ENCODE measurements around the gene EEIG1.

Gene EEIG1

DNA sequence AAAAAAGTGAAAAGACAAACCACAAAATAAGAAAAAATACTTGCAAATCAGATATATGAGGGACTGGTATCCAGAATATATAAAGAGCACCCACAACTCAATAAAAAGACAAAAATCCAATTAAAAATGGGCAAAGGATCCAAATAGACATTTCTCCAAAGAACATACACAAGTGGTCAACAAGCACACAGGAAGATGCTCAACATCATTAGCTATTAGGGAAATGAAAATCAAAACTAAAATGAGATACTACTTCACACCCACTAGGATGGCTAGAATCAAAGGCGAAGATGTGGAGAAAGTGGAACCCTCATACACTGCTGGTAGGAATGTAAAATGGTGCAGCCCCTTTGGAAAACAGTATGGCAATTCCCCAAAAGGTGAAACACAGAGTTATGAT, 22.1 kb downstream of the EEIG1 start:
- no peak for DNase-seq

DNA sequence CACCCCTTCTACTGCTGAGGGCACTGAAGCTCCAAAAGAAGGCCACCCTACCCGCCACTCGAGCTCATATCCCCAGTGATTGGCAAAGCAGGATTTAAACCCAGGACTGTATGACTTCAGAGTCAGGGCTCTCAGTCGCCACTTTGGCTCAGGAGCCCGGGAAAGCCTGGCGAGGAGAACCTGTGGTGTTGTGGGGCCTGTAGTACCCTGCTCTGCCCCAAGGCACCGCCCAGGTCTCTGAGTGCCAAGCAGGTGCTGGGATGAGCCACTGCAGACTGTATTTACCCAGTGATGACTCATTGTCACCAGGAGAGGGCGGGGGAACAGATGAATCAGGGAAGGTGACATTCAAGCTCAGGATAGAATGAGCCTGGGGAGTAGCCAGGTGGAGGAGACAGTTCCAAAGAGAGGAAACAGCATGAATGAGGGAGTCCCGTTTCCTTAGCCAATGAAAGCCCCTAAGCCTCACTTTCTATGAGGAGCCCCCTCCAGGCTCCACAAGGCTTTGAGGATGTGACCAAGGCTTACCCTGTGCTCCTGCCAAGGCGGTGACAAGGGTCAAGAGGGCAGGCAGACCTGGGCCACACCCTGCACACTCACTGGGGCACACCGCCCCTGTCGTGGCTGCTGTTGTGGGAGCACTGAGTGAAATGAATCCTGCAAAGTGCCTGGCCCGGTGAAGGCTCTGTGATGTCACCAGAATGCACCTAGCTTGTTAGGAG, 25.3 kb downstream of the EEIG1 start:
- DNase-seq: no peak

DNA sequence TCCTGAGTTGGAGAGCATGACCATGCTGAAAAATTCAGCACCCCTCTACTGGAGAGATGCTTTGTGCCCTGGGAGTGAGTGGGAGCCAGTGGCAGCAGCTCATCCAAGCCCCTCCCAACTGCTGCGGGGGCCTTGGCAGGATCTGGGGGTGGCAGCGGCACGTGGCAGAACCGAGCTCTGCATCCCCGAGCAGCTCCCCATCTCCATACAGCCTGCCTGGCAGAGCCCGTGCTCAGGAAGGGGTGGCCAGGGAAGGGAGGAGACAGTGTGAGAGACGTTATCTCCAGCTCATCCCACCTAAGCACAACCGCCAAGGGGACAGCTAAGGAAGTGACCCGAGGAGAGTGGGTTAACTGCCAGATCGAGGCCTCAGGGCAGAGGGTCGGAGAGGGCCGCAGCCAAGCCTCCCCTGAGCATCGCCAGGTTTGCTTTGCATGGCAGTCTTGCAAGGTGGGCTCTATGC, 25.9 kb downstream of the EEIG1 start:
- no peak for DNase-seq

DNA sequence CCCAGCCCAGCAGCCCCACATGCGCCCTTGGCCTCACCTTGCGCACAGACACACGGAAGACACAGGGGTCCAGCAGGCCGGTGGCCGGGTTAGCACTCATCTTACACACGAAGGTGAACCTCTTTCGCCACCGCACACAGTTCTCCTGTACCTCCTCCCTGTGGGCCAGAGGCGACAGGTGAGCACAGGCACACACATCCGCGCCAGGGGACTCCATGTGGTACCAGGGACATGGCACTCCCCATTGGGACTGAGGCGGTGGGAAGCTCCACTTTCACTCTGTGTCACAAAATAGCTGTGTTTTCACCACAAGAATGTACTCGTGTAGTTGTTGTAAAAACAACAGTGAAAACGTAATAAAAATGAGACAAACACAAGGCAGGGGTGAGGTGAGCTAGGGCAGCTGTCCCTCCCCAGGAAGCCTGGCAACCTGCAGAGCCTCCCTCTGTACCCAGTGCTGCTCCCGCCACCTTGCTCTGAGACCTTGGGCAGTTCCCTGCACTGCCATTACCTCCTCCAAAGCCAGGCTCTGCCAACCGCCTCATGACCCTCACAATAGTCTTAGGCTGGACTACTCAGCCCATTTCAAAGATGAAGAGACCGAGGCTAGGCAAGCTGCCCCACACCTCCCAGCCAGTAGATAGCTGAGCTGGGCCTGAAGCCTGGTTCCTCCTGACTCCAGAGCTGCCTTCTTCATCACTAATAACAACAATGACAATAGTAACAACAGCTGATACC, 26.9 kb downstream of the EEIG1 start:
- no peak for DNase-seq

DNA sequence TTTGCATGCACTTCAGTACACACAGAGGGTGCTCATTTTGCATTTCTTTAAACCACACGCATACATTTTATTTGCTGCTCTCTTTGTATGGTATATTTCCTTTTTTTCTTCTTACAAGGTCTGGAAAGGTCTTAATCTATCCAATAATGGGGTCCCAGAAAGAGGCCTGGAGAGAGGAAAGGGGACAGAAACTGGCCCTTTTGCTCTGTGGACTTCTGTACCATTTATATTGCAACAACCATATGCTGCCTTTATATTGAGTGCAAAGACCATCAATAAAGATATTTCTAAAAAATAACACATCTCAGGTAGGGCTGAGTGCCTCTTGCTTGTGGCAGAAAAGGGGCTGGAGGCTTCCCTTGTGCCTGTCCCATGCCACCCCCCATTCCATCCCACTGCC, 27.6 kb downstream of the EEIG1 start:
- no peak for DNase-seq

DNA sequence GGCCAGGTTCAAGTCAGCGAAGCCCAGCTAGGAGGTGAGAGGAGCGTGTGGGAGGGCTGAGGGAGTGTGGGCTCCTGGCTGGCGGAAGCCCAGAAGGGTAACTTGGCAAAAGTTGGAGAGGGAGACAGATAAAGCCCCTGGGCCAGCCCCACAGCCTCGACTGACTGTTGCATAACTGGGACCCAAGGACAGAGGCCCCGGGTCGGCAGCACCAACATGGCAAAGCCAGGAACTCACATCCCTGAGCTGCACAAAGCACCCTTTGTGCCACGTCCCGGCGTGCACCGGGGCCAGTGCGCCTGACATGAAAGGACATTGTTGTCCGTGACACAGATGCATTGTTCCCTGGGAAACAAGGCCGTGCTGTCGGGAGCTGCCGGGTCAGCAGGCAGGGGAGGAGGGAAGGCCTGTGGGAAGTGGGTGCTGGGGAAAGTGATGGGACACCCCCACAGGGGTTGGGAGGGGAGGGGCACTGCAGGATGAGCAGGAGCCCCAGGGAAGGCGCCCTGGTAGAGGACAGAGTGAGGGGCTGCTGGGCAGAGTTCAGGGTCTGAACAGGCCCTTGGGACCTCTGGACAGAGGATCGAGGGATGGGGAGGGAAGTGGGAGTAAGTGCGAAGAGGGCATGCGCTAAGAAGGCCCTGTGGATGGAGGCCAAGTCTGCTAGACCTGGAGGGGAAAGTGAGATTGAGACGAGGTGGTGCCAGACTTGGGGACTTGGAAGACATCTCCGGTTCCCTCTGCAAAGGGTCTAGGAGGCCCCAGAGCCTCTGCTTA, 30.1 kb downstream of the EEIG1 start:
- no peak for DNase-seq

DNA sequence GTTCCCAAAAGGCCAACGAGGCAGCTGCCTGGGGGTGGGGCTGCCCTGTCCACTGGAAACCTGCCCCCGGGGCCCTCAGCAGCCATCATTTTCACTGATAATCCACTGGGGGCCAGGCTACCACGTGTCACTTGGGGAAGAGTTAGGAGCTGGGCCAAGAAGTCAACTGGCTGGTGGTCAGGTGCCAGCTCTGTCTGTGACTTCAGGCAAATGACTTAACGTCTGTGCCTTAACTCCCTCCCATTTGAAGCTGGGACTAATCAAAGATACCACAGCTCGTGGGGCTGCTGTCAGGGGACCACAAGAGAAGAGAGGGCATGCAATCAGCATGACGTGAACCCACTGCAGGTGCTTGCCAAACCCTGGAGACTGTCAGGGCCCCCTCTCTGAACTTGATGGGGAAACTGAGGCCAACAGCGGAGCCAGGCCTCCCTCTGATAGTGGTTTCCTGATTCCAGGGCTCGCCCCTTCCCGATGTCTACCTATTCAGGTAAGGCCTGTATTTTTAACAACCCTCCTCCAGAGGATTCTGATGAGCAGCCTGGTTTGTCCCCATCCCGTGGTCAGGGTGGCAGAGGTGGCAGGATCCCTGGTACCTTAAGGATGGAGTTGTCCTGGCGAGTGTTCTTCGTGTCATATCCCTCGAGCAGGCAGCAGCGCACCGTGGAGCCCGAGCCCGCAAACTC, 30.8 kb downstream of the EEIG1 start:
- no peak for DNase-seq

DNA sequence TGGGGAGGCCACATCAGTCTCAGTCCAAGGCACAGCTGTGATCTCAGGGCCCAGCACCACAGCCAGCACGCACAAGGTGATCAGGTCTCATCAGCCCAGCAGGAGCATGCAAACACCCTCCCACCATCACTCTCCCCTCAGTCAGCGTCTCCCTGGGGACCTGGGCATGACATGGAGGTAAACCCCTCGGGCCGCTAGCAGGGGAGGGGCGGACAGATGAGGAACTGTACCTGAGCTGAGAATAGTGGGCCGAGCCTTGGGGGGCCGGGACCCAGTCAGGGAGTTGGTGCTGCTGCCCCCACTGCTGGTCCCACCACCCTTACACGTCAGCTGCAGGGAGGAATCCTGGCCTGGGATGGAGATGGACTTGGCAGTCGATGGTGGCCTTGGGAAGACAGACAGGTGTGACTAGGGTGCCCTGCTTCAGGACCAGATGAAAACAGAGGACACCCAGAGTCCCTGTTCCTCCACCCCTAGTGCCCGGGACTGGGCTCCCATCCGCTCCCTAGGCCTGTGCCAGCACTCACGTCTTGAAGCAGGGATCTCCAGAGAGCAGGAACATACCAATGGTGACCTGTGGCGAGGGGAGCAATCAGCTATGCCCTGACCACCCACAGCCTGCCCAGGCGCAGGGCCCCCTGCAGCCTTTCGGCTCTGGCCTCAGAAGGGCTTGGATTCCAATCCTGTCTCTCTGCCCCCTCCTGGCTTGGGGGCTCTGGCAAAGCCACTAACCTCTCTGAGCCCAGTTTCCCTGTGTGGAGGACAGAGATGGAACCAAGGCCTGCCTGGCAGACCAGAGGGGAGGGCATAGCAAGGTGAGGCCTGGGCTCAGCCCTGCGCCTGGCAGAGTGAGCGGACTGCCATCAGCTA, 32.7 kb downstream of the EEIG1 start:
- DNase-seq: no peak

DNA sequence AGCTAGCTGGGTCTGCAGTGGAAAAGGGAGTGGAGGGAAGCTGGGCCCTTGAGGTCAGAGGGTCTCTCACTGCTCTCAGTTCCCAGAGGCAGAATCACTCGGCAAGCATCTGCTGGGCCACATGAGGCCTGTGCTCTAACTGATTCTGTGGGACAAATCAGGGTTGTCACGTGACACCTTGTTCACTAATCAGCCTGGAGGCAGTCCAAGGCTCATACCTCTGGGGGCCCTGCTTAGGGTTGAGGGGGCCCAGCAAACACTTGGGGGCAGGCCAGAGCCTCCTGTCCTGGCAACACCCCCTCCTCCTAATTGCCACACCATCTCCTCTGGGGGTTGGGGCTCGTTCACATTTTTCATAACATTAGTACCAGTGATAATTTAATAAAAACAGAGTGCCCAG, 34.1 kb downstream of the EEIG1 start:
- no peak for DNase-seq

DNA sequence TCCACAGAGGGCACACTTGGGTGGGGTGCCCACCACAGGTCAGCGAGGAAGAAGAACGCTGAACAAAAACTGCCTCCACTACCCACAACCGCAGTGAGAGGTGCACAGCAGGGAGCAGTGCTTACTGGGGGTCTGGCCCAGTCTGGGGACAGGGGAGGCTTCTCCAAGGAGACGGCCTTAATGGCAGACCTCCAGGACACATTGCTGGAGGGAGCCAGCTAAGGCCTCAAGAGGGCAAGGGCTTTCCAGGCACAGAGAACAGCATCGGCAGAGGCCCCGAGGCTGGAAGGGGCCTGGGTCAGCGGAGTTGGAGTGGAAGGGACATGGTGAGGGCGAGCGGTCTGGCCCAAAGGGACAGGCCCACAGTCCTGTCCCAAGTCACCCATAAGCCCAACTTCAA, 34.8 kb downstream of the EEIG1 start:
- DNase-seq: no peak

DNA sequence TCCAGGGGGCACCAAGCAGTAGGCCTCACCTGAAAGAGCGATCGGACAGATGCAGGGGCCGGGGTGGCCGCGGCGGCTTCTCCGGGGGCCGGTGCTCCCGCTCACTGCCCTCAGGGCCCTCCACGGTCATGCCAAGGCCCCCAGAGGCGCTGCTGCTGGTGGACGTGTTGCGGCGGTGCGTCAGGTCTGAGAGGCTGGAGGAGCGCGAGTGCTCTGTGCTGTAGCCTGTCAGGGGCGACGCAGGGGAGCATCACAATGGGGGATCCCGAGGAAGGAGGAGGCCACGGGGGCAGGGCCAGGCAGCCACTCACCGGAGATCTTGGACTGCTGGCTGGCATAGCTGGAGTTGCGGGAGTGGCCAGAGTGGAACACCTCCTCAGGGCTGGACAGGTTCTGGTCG, 35.5 kb downstream of the EEIG1 start:
- no peak for DNase-seq

DNA sequence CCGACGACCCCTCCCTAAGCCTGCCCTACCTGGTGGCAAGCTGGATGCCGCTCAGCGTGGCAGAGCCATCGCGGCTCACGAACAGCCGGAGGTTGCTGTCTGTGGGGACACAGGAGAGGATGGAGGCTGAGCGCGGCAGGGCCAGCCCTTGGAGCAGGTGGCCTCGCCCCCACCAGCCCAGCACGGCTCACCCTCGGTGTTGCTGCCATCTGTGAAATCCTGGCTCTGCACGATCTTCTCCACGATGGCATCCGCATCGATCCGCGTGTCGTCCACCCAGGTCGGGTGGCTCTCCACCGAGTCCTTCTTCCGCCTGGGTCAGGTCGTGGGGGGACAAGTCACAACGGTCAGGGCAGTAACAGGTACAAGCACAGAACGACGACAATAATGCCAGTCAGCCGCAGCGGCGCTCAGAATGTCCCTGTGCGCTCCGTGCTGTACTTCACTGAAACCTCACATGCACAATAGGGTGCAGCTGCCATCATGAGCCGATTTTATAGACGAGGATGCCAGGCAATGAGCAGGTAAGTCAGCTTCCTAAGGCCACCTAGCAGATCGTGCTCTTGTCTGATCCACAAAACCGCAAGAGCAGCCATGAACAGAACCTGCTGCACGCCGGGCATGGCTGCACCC, 36.1 kb downstream of the EEIG1 start:
- no peak for DNase-seq

DNA sequence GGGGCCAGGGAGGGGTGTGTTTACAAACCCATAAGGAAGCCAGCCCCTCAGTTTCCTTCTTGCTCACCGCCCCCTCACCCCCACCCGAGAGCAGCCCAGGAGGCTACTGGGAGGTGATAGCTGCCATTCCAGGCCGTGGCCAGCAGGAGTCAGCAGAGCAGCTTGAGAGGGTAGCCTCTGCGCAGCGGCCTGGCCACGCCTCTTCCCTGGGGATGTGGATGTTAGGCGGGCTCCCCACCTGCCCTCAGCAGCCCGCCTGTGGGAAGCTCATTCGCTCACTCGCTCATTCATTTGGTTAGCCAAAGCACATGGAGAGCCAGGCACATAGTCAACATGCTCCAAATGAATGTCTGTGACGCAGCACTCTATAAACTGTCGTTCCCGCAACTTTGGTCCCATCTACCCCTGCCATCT, 37.1 kb downstream of the EEIG1 start:
- DNase-seq: peak; percentile 76

DNA sequence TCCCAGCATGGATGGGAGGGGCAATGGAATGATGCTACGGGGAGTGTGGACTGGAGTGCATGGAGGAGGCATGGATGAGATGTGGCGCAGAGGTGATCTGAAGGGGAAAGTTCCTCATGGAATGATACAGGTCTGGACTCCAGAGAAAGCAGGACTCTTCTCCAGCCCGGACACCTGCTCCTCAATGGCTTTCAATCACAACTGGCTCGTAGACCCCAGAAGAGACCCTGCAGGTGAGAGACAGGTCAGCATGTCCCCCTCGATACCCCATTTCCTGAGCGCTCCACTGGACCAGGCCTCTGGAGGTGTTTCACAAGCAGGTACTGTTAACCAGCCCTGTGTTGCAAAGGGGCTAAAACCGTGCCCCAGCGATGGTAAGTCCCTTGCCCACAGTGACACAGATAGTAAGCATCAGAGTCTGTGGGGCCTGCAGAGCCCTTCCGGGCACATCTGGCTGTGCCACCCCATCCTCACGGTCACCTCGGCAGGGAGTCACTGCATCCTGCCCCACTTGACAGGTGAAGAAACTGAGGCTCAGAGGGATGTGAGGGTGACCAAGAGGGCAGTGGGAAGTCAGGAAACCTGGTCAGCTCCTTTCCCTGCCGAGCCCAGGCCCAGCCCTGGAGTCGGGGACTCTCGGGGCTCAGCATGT, 37.7 kb downstream of the EEIG1 start:
- no peak for DNase-seq

DNA sequence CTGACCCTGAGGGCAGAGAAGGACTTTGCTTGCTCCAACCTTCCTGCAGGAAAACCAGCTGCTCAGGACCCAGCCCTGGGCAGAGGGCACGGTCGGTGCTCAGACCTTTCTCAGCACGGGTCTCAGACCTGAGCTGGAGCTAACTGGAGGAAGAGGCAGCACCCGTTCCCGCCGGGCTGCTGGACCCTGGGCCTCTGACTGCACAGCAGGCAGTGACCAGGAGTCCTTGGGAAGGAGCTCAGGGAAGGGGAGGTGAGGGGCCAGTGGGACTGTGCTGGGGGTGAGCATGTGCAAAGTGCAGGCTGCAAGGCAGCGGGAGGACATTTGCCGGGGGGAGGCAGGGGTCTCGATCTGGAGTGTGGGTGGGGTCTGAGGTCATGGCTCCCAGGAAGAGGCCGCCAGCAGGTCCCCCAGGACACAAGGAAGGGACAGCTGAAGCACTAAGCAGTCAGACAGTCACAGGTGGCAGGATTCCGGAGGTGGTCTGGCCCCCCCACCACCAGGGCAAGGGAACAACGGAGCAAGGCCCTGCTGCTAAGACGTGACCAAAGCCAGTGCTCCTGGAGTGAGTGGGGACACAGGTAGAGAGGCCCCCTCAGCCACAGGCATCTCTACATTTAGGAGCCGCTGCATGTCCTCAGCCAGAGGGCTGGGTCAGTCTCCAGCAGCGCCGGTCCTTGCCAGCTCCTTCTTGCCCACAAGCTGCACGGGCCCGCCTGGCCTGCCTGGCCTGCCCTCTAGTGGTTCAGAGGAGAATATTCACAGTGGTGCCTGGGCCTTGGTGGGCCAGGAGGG, 38.4 kb downstream of the EEIG1 start:
- DNase-seq: peak; percentile 47

DNA sequence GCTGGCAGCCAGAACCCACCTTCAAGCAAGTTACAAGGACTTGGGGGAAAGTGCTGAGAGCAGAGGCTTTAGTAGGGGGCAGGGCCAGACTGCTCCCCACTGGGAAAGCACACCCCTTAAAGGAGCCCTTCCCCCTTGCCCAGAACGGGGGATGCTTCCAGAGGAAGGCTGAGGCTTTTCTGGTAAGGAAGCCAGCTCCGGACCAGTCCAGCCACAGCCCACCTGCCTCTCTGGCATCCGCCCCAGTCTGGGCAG, 38.9 kb downstream of the EEIG1 start:
- no peak for DNase-seq

DNA sequence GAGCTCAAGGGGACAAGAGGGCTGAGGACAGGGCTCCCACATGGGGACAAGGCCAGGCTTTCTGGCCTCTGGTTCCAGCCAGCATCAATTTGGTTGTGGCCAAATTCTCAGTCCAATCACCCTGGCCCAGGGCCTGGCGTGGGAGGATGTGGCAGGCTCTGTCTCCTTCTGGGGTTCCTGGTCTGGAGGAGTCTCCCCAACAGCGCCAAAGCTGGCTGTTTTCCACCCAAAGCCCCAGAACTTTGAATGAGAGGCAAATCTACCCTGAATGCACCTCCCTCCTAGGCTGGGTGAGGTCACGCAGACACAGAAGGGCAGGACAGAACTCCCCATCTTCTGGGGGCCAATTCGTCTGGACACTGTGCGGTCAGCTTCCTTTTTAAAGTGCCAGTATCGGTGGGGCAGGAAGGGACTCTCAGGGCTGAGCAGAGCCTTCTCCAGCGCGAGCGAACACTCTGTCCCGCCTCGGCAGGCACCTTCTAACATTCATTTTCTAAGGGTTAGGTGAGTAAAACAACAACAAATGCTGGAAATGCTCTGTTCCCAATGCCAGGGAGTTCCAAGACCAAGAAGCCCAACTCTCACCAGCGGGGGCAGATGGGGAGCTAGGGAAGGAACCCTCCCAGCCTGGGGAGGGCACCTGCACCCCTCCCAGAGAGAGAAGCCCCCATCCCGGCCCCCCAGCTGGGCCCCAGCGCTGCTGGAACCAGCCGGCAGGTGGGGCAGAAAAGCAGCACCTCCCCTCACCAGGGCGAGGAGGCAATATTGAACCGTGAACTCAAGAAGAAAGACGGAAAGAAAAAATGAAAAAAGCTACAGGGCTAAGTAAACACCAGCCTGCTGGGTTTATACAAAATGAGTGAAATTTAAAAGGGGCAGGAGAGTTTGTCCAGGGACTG, 39.5 kb downstream of the EEIG1 start:
- DNase-seq: no peak

DNA sequence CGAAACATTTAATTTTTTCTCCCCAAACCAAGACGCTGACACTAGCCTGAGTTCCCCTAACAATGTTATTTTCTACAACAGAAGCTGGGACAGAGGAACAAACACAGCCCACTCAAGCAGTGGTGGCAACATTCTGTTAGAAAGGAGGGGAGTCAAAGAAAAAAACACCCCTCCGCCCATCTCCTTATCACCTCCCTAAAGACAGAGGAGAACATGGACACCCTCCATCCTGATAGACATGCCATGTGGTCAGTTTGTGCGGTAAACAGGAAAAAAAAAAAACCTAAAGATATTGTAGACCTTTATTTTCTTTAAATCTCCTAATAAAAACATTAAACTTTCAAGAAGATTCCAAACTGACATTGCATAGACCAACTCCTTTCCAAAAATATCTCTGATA, 40.2 kb downstream of the EEIG1 start:
- DNase-seq: no peak

DNA sequence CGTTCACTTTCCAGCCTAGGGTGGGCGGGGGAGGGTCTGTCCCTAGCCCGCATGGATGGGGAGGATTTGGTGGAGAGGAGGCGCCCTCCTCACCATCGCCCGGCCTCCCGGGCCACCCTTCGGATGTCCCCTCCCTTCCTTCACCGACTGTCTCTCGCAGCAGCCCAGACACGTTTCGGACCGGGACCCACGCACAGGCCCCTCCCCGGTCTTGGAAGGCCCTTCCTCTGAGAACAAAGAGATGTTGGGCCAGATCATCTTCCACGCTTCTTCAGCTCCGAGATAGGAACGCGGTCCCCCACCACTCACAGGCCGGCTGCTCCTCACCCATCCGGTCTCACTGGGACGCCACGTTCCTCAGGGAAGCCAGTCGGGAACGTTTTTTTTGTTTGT, 42.5 kb downstream of the EEIG1 start:
- DNase-seq: no peak
